HG02623 (cell line): Measurements from ENCODE around the gene FAM187B.
"Not testable (repeated sequence)": the region's sequence is repeated elsewhere in the genome, so short reads cannot be mapped to it uniquely, and the experiment has no call there.

Experiments used
- ATAC-seq: cut with Tn5 transposase; IDR thresholded peaks from one replicate; pipeline ENCODE4 v1.9.1; 2021; ENCODE audit warnings: moderate library complexity; ENCODE audit not compliant: unreplicated experiment

FAM187B gene

DNA sequence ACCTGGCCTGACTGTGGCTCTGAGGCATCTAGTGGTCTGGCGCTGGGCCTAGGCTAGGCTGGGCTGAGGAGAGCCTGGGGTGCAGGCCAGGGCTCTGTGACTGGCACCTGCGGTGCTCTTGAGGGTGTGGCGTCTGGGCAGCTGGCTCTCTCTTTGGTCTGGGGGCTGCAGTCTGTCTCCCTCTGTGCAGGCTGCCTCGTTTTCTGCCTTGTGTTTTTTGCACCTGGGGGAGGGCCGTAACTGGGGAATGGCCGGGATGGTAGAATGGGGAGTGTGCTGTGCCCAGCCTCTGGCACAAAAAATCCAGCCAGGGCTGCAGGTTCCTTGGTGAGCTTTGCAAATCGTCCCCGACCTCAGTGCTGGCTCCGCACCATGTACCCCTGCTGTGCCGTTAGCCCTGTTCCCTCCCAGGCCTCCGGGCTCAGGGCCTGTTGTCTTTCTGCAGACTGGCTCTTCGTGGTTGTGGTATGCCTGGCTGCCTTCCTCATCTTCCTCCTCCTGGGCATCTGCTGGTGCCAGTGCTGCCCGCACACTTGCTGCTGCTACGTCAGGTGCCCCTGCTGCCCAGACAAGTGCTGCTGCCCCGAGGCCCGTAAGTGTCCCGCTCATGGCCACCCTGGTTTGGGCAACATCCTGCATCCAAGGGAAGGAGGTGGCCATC lies 33.7 kb upstream of the FAM187B start:
- no peak for ATAC-seq

GRCh38 chr19:35261356-35262100 lies 33.0 kb upstream of the FAM187B start:
- no peak for ATAC-seq

DNA sequence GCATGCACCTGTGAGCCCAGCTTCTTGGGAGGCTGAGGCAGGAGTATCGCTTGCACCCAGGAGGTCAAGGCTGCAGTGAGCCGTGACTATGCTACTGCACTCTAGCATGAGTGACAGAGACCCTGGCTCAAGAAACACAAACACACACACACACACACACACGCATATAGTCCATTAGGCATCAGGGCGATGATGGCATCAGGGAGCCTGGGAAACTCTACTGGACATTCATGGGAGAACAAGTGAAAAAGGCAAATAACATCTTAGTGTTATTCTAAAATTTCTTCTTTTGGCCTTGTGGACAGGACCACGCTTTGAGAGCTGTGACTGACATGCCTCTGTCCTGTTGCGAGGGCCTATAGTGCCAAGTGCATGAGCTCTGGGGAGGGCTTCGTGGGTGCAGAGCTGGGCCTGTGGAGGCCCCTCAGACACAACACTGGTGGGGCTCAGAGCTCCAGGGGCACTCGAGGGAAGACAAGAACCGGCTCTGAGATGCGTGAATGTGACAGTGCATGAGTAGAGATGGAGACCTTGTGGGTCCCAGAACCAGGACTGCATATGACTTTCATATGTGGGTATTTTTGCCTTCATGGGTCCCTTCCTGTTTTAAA lies 32.3 kb upstream of the FAM187B start:
- no peak for ATAC-seq

- ATAC-seq, result no peak
Observed at GRCh38 chr19:35257113-35257461, 28.5 kb upstream of the FAM187B start.

DNA sequence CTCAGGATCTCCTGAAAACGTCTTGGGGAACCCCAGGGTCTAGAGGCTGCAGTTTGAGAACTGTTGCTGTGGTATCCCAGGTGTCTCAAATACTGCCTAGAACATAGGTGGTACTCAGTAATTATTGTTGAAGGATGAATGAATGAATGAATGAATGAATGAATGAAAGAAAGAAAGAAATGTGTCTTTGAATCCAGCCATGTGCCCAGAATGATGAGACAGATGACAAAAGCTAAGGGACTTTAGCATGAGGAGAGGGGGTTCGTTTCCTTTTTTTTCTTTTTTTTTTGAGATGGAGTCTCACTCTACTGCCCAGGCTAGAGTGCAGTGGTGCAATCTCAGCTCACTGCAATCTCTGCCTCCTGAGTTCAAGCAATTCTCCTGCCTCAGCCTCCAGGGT lies 28.0 kb upstream of the FAM187B start:
- ATAC-seq, result no peak

DNA sequence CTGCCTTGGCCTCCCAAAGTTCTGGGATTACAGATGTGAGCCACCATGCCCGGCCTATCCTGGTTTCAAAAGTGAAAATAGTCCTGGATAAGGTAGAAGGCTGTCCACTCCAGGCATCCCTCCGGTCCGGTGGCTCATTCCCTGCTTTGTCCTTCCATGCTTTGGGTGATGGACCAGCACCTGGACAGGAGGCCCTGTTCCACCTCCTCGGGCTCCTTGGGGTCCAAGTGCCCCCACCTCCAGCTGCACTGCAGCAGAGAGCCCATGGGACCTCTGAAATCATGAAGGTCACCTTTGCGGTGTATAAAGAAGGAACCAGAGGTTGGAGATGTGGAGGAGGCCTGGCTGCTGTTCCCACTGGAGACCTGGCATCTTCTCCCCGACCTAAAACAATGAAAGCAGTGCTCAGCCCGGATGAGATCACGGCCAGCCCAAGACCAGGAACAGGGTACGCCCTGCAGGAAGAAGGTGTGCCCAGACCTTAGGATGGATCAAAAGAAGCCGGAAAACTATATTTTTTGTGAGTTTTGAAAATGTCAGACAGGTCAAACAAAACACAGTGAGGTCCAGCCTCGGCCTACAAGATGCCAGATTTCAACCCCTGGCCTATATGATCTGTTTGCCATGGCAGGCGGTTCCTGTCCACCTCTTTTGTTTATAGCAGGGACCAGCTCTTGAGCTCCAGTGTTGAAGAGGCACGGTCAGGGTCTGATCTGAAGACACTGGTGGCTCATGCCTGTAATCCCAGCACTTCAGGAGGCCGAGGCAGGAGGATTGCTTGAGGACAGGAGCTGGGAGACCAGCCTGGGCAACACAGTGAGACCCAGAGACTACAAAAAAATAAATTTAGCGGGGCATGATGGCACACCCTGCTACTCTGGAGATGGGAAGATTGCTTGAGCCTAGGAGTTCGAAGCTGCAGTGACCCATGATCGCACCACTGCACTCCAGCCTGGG lies 26.1 kb upstream of the FAM187B start:
- ATAC-seq, result no peak

DNA sequence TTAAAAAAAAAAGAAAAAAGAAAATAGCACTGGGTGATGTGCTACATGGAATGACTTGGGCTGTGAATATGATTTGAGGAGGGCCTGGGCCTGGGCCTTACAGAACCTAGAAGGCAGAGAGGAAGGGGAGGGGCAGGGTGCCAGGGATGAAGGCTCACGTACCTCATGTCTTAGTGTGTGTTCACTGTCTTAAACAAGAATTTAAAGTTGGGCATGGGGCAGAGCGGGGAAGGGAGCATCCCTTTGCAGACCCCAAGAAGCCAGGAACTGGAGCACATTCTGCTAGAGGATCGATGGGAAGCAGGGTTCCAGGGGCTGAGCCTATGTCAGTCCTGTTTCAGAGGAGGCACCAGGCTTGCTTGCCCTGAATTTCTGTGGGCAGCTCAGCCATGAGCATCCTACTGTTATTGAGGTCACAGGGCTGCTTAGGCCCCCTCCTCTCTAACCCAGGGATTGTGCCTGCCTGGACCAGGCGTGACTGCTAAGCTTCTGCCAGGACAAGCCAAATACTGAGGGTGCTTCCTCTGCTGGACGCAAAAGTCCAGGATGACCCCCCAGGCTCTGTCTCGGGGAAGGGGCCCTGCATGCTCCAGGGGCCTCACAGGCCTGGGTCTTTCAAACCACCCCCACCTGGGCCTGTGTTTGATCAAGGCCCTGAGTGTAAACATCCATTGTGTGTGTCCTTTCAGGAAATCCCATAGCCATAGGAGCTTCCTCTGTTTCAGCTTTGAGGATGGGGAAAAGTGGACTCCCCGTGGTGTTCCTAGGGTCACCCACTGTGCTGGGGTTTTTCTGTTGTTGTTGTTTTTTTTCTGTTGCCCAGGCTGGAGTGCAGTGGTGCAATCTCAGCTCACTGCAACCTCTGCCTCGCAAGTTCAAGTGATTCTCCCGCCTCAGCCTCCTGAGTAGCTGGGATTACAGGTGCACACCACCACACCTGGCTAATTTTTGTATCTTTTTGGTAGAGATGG lies 25.1 kb upstream of the FAM187B start:
- no peak for ATAC-seq

- no peak for ATAC-seq
Observed at GRCh38 chr19:35251456-35251855, 22.9 kb upstream of the FAM187B start.

DNA sequence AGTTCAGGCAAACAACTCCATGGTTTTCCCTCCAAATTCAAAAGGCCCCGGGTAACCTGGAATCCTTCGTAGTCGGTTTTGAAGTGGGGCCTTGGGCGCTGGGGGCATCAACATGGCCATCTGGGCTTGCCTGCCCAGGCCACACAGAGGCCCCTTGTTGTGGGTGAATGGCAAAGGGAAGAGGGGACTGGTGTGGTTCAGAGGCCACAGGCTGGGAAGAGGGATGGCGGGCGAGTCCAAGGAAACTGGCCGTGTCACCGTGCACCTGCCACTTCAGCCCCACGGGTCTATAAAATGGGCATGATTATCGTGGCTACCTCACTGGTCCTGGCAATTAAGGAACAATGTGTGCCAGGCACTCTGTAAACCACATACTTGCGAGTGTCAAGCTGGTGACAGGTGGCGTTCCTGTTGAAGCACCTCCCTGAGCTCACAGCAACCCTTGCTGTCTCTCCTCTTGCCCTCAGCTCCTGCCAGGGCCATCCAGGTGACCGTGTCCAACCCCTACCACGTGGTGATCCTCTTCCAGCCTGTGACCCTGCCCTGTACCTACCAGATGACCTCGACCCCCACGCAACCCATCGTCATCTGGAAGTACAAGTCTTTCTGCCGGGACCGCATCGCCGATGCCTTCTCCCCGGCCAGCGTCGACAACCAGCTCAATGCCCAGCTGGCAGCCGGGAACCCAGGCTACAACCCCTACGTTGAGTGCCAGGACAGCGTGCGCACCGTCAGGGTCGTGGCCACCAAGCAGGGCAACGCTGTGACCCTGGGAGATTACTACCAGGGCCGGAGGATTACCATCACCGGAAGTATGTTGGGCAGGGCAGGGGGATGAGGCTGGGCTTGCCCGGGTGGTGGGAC lies 21.5 kb upstream of the FAM187B start:
- ATAC-seq, result no peak

GRCh38 chr19:35249146-35249847 lies 20.8 kb upstream of the FAM187B start:
- ATAC-seq, result no peak

GRCh38 chr19:35248310-35249145 lies 20.0 kb upstream of the FAM187B start, which contains the start of gene LSR:
Gene LSR, plus strand, starts transcription at chr19:35249002. Its CDS starts 21 bp downstream, at chr19:35249023.
- peak; percentile 71 for ATAC-seq

- no peak for ATAC-seq
Observed at GRCh38 chr19:35247526-35248309, 19.2 kb upstream of the FAM187B start.

DNA sequence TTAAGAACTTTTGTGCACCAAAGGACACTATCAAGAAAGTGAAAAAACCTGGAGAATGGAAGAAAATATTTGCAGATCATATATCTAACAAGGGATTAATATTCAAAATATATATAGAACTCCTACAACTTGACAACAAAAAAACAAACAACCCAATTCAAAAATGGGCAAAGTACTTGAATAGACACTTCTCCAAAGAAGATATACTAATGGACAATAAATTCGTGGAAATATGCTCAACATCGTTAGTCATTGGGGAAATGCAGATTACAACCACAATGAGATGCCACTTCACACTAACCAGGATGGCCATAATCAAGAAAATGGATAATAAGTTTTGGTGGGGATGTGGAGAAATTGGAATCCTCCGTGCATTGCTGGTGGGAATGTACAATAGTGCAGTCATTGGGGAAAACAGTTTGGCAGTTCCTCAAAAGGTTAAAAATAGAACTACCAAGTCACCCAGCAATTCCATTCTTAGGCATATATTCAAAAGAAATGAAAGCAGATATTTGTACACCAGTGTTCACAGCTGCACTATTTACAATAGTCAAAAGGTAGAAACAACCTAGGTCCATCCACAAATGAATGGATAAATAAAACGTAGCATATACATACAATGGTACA lies 18.0 kb upstream of the FAM187B start:
- ATAC-seq, result no peak

DNA sequence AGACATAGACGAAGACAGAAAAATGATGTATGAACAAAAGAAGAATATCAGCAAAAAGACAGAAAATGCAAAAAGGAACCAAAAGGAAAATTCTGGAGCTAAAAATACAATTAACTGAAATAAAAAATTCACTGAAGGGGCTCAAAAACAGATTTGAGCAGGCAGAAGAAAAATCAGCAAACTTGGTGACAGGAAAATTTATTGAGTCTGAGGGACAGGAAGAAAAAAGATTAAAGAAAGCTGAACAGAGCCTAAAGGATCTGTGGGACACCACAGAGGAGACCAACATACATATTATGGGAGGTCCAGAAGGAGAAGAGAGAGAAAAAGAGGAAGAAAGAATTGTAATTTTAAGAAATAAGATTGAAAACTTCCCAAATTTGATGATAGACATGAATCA lies 12.9 kb upstream of the FAM187B start:
- no peak for ATAC-seq

DNA sequence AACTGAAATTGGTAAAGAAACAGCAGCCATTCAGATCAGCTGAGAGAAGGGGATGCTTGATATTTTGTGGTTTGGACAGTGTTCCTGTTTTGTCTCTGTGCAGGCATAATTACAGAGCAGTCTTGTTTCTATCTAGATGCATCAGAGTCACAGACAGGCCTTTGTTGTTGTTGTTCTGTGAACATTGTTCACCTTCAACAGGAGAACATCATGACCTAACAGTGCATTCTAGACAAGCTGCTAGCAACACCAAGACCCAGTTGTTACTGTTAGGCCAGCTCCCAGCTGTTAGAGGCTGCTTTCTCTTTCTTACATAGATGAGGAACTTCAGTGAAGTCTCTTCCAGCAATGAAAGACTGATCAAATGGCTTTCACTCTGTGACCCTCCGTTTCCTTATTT lies 11.8 kb upstream of the FAM187B start:
- ATAC-seq, result no peak

DNA sequence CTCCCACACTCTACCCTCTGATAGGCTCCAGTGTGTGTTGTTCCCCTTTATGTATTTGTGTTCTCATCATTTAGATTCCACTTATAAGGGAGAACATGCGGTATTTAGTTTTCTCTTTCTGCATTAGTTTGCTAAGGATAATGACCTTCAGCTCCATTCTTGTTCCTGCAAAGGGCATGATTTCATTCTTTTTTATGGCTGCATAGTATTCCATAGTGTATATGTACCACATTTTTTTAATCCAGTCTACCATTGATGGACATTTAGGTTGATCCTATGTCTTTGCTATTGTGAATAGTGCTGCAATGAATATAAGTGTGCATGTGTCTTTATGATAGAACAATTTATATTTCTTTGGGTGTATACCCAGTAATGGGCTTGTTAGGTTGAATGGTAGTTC lies 11.1 kb upstream of the FAM187B start:
- not testable (repeated sequence) for ATAC-seq
